ENCODE measurements around the gene DHRS3.

- TF ChIP-seq CTCF (IDR thresholded peaks at IDR 0.05) = no peak
- TF ChIP-seq EZH2 (IDR thresholded peaks at IDR 0.05; ENCODE audit: borderline replicate concordance, insufficient read depth, low read depth, low read length, poor library complexity, severe bottlenecking) = no peak
Measured at GRCh38 chr1:12547586-12548225, 70.3 kb downstream of the DHRS3 start.

All from B cell (primary cell).